HuH-7 (cell line): ENCODE measurements around the gene CEACAM16.
"Not testable (repeated sequence)": the region's sequence is repeated elsewhere in the genome, so short reads cannot be mapped to it uniquely, and the experiment has no call there.

Source experiments
- DNase-seq: peaks from one replicate; pipeline ENCODE4 v3.0.0; 2011; ENCODE audit warnings: low spot score

CEACAM16 gene, protein sequence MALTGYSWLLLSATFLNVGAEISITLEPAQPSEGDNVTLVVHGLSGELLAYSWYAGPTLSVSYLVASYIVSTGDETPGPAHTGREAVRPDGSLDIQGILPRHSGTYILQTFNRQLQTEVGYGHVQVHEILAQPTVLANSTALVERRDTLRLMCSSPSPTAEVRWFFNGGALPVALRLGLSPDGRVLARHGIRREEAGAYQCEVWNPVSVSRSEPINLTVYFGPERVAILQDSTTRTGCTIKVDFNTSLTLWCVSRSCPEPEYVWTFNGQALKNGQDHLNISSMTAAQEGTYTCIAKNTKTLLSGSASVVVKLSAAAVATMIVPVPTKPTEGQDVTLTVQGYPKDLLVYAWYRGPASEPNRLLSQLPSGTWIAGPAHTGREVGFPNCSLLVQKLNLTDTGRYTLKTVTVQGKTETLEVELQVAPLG

DNA sequence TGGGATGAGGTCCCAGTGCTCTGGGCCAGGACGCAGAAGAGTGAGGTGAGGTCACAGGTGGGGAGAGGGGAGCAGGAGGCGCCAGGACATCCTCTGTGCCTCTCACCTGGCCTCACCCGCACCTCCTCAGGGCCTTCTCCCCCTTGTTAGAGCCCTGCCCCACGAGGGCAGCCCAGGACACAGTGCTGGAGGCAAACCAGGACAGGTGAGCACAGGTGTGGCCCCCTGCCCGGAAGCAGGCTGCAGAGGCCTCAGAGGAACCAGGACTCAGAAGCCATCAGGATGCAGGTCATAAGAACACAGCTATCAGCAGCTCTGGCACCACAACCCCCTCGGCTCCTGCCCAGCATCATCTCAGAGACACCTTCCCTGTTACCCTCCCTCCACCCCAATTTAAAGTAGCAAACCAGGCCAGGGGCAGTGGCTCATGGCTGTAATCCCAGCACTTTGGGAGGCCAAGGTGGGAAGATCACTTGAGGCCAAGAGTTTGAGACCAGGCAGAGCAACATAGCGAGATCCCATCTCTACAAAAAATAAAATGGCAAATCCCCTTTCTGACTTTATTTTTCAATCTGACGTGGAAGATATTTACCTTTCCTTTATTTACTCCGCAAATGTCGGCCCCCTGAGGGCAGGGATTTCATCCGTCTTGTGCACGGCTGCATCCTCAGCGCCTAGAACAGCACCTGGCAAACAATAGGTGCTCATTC lies at the start of gene CEACAM16:
Gene CEACAM16 (plus strand): TSS at position 660 of the 710 bp plus-strand sequence. CDS start 2,306 bp downstream, outside the sequence.
- no peak for DNase-seq

GRCh38 chr19:44649578-44650145 lies 49.3 kb upstream of the CEACAM16 start:
- no peak for DNase-seq

- no peak for DNase-seq
Observed at GRCh38 chr19:44653343-44653742, 45.6 kb upstream of the CEACAM16 start.

- DNase-seq: peak; percentile 71
Observed at GRCh38 chr19:44653977-44654774, 44.8 kb upstream of the CEACAM16 start.

DNA sequence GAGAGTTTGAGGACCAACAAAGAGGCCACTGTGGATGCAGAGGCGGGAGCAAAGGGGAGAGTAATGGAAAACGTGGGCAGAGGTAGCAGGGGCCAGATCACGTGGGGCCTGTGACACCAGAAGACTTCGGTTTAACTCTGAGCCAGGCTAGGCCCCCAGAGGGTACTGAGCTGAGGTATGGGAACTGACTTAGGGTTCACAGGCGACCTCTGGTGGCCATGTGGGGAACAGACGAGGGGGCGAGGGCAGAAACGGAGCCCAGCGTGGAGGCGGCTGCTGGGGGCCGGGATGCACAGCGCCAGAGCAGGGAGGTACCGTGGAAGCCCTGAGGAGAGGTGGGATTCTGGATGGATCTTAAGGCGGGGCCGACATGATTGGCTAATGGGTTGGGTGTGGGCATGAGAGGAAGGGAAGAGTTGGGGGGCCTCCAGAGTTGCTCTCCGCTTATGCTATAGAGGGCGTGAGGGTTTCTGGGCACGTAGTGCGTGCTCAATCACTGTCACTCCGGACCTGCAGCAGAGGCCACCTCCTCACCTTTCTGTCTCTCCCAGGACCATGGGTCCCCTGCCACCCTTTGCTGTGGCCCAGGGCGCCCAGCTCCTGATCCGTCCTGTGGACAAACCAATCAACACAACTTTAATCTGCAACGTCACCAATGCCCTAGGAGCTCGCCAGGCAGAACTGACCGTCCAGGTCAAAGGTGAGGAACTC lies 41.6 kb upstream of the CEACAM16 start:
- DNase-seq: peak; percentile 76

GRCh38 chr19:44658069-44658733 lies 40.8 kb upstream of the CEACAM16 start:
- no peak for DNase-seq

GRCh38 chr19:44660081-44660480 lies 38.9 kb upstream of the CEACAM16 start:
- DNase-seq: no peak

DNA sequence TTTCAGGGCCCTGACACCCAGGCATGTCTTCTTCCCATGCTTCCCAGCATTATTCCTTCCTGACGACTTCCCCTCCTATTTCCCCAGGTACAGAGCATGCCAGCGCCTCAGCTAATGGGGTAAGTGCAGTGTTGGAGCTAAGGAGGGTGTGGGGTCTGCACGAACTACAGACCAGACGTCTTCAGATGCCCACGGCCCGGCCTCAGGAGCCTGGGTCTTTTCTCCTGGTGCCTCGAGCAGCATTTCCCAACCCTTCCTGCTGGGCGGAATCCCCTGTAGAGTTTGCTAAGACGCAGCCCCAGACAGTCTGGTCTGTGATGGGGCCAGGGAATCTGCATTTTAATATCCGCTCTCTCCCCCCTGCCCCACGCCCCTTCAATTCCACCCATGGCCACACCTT lies 37.7 kb upstream of the CEACAM16 start:
- no peak for DNase-seq

- DNase-seq: no peak
Observed at GRCh38 chr19:44661904-44662303, 37.0 kb upstream of the CEACAM16 start.

DNA sequence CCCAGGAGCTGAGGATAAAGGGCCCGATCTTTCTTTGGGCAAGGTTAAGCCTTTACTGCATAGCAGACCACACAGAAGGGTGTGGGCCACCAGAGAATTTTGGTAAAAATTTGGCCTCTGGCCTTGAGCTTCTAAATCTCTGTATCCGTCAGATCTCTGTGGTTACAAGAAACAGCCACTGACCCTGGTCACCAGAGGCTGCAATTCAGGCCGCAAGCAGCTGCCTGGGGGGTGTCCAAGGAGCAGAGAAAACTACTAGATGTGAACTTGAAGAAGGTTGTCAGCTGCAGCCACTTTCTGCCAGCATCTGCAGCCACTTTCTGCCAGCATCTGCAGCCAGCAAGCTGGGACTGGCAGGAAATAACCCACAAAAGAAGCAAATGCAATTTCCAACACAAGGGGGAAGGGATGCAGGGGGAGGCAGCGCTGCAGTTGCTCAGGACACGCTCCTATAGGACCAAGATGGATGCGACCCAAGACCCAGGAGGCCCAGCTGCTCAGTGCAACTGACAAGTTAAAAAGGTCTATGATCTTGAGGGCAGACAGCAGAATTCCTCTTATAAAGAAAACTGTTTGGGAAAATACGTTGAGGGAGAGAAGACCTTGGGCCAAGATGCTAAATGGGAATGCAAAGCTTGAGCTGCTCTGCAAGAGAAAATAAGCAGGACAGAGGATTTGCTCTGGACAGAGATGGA lies 36.1 kb upstream of the CEACAM16 start:
- DNase-seq: no peak

DNA sequence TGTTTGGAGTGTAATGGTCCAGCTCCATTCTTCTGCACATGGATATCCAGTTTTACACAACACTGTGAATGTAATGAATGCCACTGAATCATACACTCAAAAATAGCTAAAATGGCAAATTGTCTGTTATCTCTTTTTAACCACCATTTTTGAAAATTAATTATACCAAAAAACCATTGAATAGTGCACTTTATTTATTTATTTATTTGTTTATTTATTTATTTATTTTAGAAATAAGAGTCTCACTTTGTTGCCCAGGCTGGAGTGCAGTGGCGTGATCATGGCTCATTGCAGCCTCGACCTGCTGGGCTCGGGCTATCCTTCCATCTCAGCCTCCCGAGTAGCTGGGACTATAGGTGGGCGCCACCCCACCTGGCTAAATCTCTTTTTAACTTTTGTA lies 35.0 kb upstream of the CEACAM16 start:
- no peak for DNase-seq

DNA sequence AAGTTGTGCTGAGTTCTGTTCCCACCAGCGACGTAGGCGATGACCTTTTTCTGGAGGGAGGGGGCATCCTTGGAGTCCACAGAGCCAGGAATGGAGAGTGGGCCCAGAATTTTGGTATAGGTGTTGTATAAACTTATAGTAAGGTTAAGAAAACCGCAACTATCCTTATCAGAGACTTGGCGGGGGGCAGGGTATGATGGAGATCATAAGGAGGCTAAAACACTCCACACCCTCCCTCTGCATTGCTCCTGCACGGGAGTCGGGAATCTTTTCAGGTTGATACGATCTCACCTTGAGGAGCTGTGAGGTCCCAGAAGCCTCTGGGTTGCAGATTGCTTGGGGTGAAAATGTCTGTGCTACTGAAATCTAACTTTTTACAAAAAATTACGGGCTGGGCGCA lies 34.0 kb upstream of the CEACAM16 start:
- DNase-seq: no peak

DNA sequence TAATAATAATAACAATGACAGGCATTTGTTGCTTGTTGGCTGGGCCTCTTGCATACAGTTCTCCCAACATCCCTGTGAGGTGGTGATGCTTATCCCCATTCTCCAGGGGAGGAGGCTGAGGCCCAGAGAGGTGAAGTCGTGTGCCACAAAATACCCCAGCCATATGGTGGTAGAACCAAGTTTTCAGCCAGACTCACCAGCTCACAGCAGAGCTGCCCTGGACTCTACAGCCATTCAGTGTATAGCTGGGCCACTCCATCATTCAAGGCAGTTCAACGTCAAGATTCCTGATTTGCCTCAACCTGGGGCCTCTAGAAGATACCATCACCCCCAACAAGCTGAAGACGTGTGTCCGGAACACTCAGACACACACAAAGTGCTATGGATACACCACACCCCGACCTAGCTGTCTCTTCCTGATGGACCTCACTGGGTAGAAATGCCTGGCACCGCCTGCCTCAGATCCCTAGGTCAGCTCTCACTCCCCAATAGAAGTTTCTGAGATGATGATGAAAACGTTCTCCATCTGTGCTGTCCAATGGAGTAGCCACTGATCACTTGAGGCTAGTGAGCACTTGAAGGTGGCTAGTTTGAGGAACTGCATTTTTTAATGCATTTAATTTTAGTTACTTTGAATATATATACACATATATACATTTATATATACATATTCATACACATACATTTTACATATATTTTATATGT lies 31.9 kb upstream of the CEACAM16 start:
- DNase-seq: no peak

DNA sequence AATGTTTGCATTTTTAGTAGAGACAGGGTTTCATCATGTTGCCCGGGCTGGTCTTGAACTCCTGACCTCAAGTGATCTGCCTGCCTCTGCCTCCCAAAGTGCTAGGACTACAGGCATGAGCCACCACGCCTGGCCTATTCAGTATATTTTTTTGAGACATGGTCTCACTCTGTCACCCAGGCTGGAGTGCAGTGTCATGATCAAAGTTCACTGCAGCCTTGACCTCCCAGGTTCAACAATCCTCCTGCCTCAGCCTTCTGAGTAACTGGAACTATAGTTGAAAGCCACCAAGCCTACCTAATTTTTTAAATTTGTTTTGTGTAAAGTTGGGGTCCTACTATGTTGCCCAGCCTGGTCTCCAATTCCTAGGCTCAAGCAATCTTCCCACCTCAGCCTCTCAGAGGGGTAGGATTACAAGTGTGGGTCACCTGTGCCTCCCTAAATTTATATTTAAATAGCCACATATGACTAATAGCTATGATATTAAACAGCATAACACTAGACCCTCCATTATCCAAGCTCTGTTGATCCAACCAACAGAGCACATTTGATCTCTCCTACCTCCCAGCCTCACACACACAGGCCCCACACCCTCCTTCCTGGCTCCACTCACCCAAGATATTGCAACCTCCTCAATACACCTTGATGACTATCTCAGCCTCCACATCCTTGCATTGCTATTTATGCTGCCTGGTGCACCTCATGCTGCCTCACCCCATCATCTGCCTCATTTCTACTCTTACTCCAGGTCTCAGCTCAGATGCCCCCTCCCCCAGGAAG lies 29.8 kb upstream of the CEACAM16 start:
- DNase-seq: no peak

GRCh38 chr19:44670027-44670426 lies 28.9 kb upstream of the CEACAM16 start:
- not testable (repeated sequence) for DNase-seq

DNA sequence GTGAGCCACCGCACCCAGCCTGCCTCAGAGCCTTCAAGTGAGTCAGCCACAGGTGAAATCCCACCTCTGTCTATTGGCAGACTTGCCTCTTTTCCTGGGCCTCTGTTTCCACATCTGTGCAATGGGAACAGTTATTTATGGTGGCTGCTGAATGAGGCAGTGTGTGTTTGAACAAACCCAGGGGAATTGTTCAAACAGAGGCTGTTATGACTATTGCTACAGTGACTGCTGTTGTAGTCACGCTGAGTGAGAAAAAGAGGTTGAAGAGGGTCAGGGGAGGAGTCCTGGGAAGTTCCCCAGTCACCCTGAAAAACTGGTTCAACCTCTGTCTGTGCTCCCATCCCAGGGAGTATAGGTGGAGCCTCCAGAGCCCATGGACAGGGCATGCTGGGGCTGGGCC lies 27.6 kb upstream of the CEACAM16 start, which contains the start of gene CEACAM19:
Gene CEACAM19 (plus strand): TSS at position 83 of the 400 bp plus-strand sequence. CDS start 450 bp downstream, outside the sequence.
- DNase-seq: no peak

DNA sequence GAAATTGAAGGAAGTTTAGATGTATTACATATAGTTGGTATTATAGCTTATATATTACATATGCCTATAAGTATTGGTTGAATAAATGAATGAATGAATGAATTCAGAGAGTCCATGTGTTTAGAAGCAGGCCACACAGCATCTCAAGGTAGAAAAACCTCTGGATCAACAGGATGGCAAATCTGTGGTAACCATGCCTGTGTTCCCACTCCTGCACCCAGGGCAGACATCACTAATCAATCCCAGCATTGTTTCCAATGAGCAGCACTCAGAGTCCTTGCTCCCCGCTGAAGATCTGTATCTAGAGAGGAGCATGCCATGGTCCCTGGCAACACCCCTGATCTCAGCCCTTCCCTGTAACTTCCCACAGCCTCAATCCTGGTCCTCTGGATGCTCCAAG lies 26.7 kb upstream of the CEACAM16 start:
- DNase-seq: no peak

DNA sequence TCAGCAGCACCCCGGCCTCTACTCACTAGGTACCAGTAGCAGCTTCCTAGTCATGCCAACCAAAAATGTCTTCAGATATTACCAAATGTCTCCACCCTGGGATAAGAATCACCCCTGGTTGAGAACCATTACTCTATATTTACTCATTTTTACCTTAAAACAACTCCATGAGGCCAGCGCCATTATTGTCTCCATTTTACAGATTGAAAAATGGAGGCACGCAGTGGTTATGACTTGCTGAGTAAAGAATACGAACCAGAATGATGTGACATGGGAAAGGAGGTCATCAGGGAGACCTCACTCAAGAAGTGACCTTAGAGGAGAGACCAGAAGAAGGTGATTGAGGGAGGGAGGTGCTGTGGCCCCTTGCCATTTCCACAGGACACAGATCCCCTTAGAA lies 25.4 kb upstream of the CEACAM16 start:
- DNase-seq: no peak

DNA sequence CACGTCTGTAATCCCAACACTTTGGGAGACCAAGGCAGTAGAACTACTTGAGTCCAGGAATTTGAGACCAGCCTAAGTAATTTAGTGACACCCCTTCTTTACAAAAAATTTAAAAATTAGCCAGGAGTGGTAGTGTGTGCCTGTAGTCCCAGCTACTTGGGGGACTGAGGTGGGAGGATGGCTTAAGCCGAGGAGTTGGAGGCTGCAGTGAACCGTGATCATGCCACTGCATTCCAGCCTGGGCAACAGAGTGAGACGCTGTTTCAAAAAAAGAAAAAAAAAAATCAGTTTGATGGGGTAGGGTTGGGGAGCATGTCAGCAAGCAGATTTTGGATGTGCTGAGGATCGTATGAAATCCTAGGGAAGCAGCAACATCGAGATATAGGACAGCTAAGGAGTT lies 23.4 kb upstream of the CEACAM16 start:
- DNase-seq: no peak
